OCI-LY3 (cell line): Measurements from ENCODE around the gene STARD9.

Source experiments
- EZH2phosphoT487 ChIP-seq: fragments of 200-600 bp; shearing (Covaris generic); IDR thresholded peaks from 2 replicates; pipeline ENCODE4 v1.6.1; 2018; ENCODE audit warnings: antibody characterized with exemption, mixed run types, low read depth
- TF ChIP-seq, protein P1 (sequence below): fragments of 200-600, 300-600 bp; sonication (generic); IDR thresholded peaks from 2 replicates; pipeline ENCODE4 v1.5.1; 2014; ENCODE audit warnings: antibody characterized with exemption, low read length, low read depth

DNA sequence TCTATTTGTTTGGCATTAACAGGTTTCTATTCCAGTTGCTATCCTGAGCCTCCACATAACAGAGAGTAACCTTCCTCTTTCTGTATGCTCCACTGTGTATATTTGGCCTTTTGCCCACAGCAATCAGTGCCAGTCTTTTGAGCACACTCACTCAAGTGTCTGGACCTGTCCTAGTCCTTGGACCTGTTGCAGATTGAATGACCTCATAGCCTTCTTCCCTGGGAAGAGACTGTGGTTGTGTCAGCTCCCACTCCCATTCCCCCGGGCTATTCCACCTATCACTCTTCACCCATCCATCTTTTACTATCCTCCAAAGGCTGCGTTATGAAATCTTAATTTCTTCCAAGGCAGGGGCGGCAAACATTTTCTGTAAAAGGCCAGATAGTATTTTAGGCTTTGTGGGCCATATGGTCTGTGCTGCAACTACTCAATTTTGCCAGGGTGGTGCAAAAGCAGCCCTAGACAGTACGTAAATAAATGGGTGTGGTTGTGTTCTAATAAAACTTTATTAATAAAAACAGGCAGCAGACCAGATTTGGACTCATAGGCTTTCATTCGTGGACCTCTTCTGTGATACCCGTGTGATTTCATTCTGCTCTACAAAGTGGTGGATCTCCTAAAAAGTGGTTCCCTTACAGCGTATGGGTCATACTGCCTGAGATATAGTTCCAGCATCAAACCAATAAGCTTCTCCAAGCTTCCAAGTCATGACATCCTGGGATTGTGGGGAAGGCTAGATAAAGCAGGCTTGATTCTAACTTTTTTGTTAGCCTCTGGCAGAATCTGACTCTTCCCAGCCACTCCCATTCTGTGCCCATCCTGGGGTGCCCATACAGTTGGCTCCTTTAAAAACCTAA, 104.1 kb downstream of the STARD9 start:
- TF ChIP-seq, protein P1, sequence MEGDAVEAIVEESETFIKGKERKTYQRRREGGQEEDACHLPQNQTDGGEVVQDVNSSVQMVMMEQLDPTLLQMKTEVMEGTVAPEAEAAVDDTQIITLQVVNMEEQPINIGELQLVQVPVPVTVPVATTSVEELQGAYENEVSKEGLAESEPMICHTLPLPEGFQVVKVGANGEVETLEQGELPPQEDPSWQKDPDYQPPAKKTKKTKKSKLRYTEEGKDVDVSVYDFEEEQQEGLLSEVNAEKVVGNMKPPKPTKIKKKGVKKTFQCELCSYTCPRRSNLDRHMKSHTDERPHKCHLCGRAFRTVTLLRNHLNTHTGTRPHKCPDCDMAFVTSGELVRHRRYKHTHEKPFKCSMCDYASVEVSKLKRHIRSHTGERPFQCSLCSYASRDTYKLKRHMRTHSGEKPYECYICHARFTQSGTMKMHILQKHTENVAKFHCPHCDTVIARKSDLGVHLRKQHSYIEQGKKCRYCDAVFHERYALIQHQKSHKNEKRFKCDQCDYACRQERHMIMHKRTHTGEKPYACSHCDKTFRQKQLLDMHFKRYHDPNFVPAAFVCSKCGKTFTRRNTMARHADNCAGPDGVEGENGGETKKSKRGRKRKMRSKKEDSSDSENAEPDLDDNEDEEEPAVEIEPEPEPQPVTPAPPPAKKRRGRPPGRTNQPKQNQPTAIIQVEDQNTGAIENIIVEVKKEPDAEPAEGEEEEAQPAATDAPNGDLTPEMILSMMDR: no peak
- no peak for TF ChIP-seq EZH2phosphoT487
